H1 (cell line): Measurements from ENCODE around the gene DRD2. TPM values are rescaled to one million over a fixed set of nuclear protein-coding genes. Genes with fewer than 3 reads are reported as not detected.

Source experiments
- CTCF ChIA-PET: fragments of 300-600 bp; sonication (Branson Sonifier 250); formaldehyde crosslinking; loops from one replicate; lab custom pipeline; 2021; ENCODE audit not compliant: partially characterized antibody; lab: Charles Lee
- POLR2A ChIA-PET: fragments of 300-600 bp; sonication (Branson Sonifier 250); formaldehyde crosslinking; loops from one replicate; lab custom pipeline; 2021; ENCODE audit warnings: inconsistent platforms; ENCODE audit not compliant: partially characterized antibody; lab: Charles Lee
- DNase-seq, 2 experiments: peaks; one replicate each; pipeline versions ENCODE4 v3.0.0 to v3.0.0-alpha.2; 2010 to 2022; ENCODE audit warnings: low spot score in 2 of 2, low read depth in 1 of 2, mixed read lengths in 1 of 2
- FAIRE-seq: peaks from 2 replicates; lab custom pipeline; 2011; peaks lifted over from hg19 to GRCh38; lab: Jason Lieb, UNC
- H2AFZ ChIP-seq: 2 replicates; pipeline ENCODE4 v1.8.1; 2012; ENCODE audit warnings: low read length, inconsistent platforms
- H2AK5ac ChIP-seq: 2 replicates; pipeline ENCODE4 v1.6.1; 2013; ENCODE audit warnings: low read depth, low read length
- H2BK120ac ChIP-seq: replicated peaks from 2 replicates; pipeline ENCODE3; 2013; ENCODE audit warnings: low read depth, low read length, inconsistent platforms
- H2BK12ac ChIP-seq: 2 replicates; pipeline ENCODE4 v1.6.1; 2013; ENCODE audit warnings: low read depth, low read length
- H2BK15ac ChIP-seq: 2 replicates; pipeline ENCODE4 v1.6.1; 2013; ENCODE audit warnings: low read length
- H2BK20ac ChIP-seq: 2 replicates; pipeline ENCODE4 v1.6.1; 2013; ENCODE audit warnings: low read length
- H2BK5ac ChIP-seq: 2 replicates; pipeline ENCODE4 v1.6.1; 2013; ENCODE audit warnings: low read depth, low read length
- H3K14ac ChIP-seq: 2 replicates; pipeline ENCODE4 v1.6.1; 2013; ENCODE audit warnings: inconsistent platforms; ENCODE audit not compliant: insufficient read length
- H3K18ac ChIP-seq: 2 replicates; pipeline ENCODE4 v1.6.1; 2013; ENCODE audit warnings: low read length; ENCODE audit errors: extremely low read depth
- H3K23ac ChIP-seq: 2 replicates; pipeline ENCODE4 v1.6.1; 2013; ENCODE audit warnings: inconsistent platforms; ENCODE audit not compliant: insufficient read length
- H3K23me2 ChIP-seq: 2 replicates; pipeline ENCODE4 v1.6.1; 2013; ENCODE audit warnings: low read depth, low read length
- H3K27ac ChIP-seq: 2 replicates; pipeline ENCODE4 v1.6.1; 2011; ENCODE audit warnings: low read depth, low read length, inconsistent platforms
- H3K27me3 ChIP-seq, 4 experiments: replicated peaks in 1 of 4; 1 replicate in 1 of 4; 2 replicates in 3 of 4; pipeline versions ENCODE4 v1.6.1 to v1.8.1; 2011 to 2013; ENCODE audit warnings: low read length in 3 of 4, mild to moderate bottlenecking in 3 of 4, inconsistent platforms in 2 of 4, mixed read lengths in 2 of 4, moderate library complexity in 1 of 4; ENCODE audit not compliant: control insufficient read depth in 3 of 4, insufficient read depth in 3 of 4; ENCODE audit errors: extremely low read depth in 1 of 4
- H3K36me3 ChIP-seq, 4 experiments: 2 replicates each; pipeline versions ENCODE4 v1.6.1 to v1.8.1; 2011 to 2013; ENCODE audit warnings: mild to moderate bottlenecking in 4 of 4, low read length in 3 of 4, moderate library complexity in 2 of 4, control low read depth in 1 of 4, inconsistent platforms in 1 of 4; ENCODE audit not compliant: insufficient read depth in 4 of 4, control insufficient read depth in 2 of 4
- H3K4ac ChIP-seq: replicated peaks from 2 replicates; pipeline ENCODE3; 2013; ENCODE audit warnings: low read length, low read depth, mixed read lengths, inconsistent platforms; ENCODE audit not compliant: insufficient read length
- H3K4me1 ChIP-seq, 4 experiments: replicated peaks in 1 of 4; 1 replicate in 1 of 4; 2 replicates in 3 of 4; pipeline versions ENCODE4 v1.6.1 to v1.8.1; 2011 to 2013; ENCODE audit warnings: low read length in 3 of 4, inconsistent platforms in 2 of 4, mixed read lengths in 1 of 4; ENCODE audit not compliant: insufficient read depth in 4 of 4, control insufficient read depth in 3 of 4
- H3K4me2 ChIP-seq, 2 experiments: 2 replicates each; pipeline versions ENCODE4 v1.6.1 to v1.8.1; 2011 to 2013; ENCODE audit warnings: low read depth in 2 of 2, low read length in 2 of 2, control low read depth in 1 of 2, inconsistent platforms in 1 of 2, mild to moderate bottlenecking in 1 of 2; ENCODE audit not compliant: insufficient read depth in 1 of 2
- H3K4me3 ChIP-seq, 4 experiments: fragments of 200-600, 300-600 bp in 1 of 4; sonication (generic), shearing (Covaris generic), sonication (Bioruptor Twin) in 1 of 4; 2 replicates each; pipeline versions ENCODE4 v1.5.1 to v1.8.1; 2011 to 2016; ENCODE audit warnings: low read length in 4 of 4, low read depth in 3 of 4, control low read depth in 2 of 4, inconsistent platforms in 2 of 4, mild to moderate bottlenecking in 2 of 4, mixed read lengths in 1 of 4, moderate library complexity in 1 of 4; ENCODE audit not compliant: insufficient read depth in 2 of 4; ENCODE audit errors: extremely low read depth in 1 of 4
- H3K56ac ChIP-seq: replicated peaks from 2 replicates; pipeline ENCODE3; 2013; ENCODE audit warnings: low read depth, mild to moderate bottlenecking, mixed read lengths, low read length, inconsistent platforms; ENCODE audit not compliant: insufficient read length
- H3K79me1 ChIP-seq: 2 replicates; pipeline ENCODE4 v1.6.1; 2013; ENCODE audit warnings: low read depth, low read length, control low read depth
- H3K79me2 ChIP-seq, 2 experiments: 2 replicates each; pipeline versions ENCODE4 v1.6.1 to v1.8.1; 2012 to 2013; ENCODE audit warnings: low read length in 2 of 2, mild to moderate bottlenecking in 2 of 2, inconsistent platforms in 1 of 2; ENCODE audit not compliant: insufficient read depth in 2 of 2, control insufficient read depth in 1 of 2
- H3K9ac ChIP-seq, 4 experiments: replicated peaks in 1 of 4; 1 replicate in 1 of 4; 2 replicates in 3 of 4; pipeline versions ENCODE4 v1.6.1 to v1.8.1; 2011 to 2013; ENCODE audit warnings: low read depth in 3 of 4, low read length in 3 of 4, control low read depth in 2 of 4, mild to moderate bottlenecking in 2 of 4, moderate library complexity in 2 of 4, inconsistent platforms in 1 of 4; ENCODE audit errors: extremely low read depth in 1 of 4
- H3K9me3 ChIP-seq, 2 experiments: 2 replicates each; pipeline versions ENCODE4 v1.6.1 to v1.8.1; 2012 to 2013; ENCODE audit warnings: mild to moderate bottlenecking in 2 of 2, moderate library complexity in 2 of 2, control low read depth in 1 of 2, inconsistent platforms in 1 of 2, low read depth in 1 of 2, low read length in 1 of 2, mixed read lengths in 1 of 2; ENCODE audit not compliant: insufficient read depth in 2 of 2
- H4K20me1 ChIP-seq, 2 experiments: replicated peaks in 1 of 2; 2 replicates each; pipeline versions ENCODE3 to v1.8.1; 2011 to 2013; ENCODE audit warnings: inconsistent platforms in 2 of 2, low read length in 2 of 2, mild to moderate bottlenecking in 1 of 2; ENCODE audit not compliant: insufficient read depth in 2 of 2, control insufficient read depth in 1 of 2
- H4K5ac ChIP-seq: 2 replicates; pipeline ENCODE4 v1.6.1; 2013; ENCODE audit warnings: low read length, low read depth, mixed read lengths, inconsistent platforms; ENCODE audit not compliant: insufficient read length
- H4K8ac ChIP-seq: 2 replicates; pipeline ENCODE4 v1.8.0; 2013; ENCODE audit warnings: mild to moderate bottlenecking, moderate library complexity, low read length, inconsistent platforms; ENCODE audit not compliant: insufficient read depth; ENCODE audit errors: extremely low read depth
- H4K91ac ChIP-seq: replicated peaks from 2 replicates; pipeline ENCODE3; 2013; ENCODE audit warnings: low read length, mixed read lengths, inconsistent platforms; ENCODE audit not compliant: insufficient read length
- CHD7 ChIP-seq: fragments of 300-600 bp; sonication (generic); IDR thresholded peaks from 2 replicates; pipeline ENCODE4 v1.7.1; 2012; ENCODE audit warnings: low read length, moderate library complexity, mild to moderate bottlenecking, inconsistent platforms; ENCODE audit not compliant: insufficient replicate concordance
- polyA plus RNA-seq, 7 experiments: library from polyadenylated mRNA; depleted of rRNA in 3 of 7; stranded (reverse) in 5 of 7; unstranded in 2 of 7; fragments of >200 nt in 5 of 7; fragments of 200-250 nt in 2 of 7; gene quantifications; 1 replicate in 5 of 7; 2 replicates in 1 of 7; 4 replicates in 1 of 7; pipeline versions ENCODE4 v1.2.1 to v1.2.3, GENCODE V29; 2011 to 2013; ENCODE audit warnings: missing spikeins in 2 of 7, mixed read lengths in 2 of 7
- total RNA-seq: library from RNA; stranded (reverse); fragmentation: NEBNext Ultra II Directional; extraction: Animal tissue kit (Norgen Biotek cat#: 25700); gene quantifications from 2 replicates; pipeline ENCODE4 v1.2.1, GENCODE V29; 2021

Gene DRD2
- total and polyA plus RNA-seq, 2 of the 8 experiments (the other 6 are each of a cell fraction or from before 2014, with no cell fraction given): 0.26 to 0.41 TPM

GRCh38 chr11:113382121-113382520 is 93.1 kb downstream of the DRD2 start:
- Histone ChIP-seq H2BK15ac (no peak overlapping the region), H4K5ac (no peak overlapping the region), H4K91ac (no peak overlapping the region), H3K4me2 (no peak overlapping the region), H3K23me2 (no peaks in the 10 kb centered on the region), H4K8ac (no peak overlapping the region), H4K20me1 (no peaks in the 10 kb centered on the region), H3K79me1 (no peaks in the 10 kb centered on the region), H3K9me3 (no peaks in the 10 kb centered on the region), H2BK20ac (no peak overlapping the region), H2BK12ac (no peak overlapping the region), H3K27me3 (peaks cover 0 to 7% (median 3%) of the 10 kb centered on the region in 4 experiments; a peak in 3 of 7 replicates), H3K4me1 (peaks cover 2 to 7% (median 4%) of the 10 kb centered on the region in 4 experiments; a peak in 4 of 7 replicates), H3K56ac (no peak overlapping the region), H3K4ac (no peak overlapping the region), H2BK5ac (no peak overlapping the region), H3K23ac (no peak overlapping the region), H3K4me3 (no peak overlapping the region), H3K14ac (no peak overlapping the region), H3K18ac (no peak overlapping the region), H2AFZ (no peak overlapping the region), H3K9ac (no peak overlapping the region), H3K27ac (no peak overlapping the region), H3K79me2 (no peaks in the 10 kb centered on the region), H2BK120ac (no peak overlapping the region), H3K36me3 (no peaks in the 10 kb centered on the region), H2AK5ac (no peak overlapping the region)
- ChIA-PET POLR2A (no interaction called here), CTCF (no interaction called here)
- FAIRE-seq: no peak
- DNase-seq: no peak
- TF ChIP-seq CHD7: no peak
